Measurements from ENCODE around the gene TRAK2.
A peak's percentile ranks its signal among the peaks of the same experiment; 100 is the strongest.

TRAK2 gene

DNA sequence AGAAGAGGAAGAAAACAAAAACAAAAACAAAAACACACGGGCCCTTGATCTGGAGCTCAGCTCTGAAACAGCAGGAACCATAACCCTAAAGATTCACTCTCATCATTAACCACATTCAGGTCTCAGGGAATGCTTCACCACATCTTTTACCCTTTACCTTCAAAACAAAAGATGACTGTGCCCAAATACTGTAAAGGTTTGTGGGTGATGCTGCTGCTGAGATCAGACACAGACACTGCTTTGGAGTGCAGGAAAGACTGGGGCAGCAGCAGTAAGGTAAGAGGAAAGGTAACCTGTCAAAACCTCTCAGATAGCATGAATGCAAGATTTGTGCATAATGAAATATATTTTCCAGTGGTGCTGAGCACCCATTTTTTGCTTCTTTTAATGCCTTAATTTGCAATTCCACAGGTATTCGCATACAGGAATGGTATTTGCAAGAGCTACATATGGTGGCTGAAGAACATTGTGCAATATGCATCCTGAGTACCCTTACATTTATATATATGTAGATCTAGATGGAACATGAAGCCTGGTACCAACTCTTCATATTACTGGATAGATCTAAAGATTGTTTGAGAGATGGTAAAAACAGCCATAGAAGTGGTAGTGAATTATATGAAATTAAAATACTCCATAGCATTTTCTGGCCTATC is 90.1 kb downstream of the TRAK2 start:
- no peak for DNase-seq (ENCODE audit: low read depth)

DNA sequence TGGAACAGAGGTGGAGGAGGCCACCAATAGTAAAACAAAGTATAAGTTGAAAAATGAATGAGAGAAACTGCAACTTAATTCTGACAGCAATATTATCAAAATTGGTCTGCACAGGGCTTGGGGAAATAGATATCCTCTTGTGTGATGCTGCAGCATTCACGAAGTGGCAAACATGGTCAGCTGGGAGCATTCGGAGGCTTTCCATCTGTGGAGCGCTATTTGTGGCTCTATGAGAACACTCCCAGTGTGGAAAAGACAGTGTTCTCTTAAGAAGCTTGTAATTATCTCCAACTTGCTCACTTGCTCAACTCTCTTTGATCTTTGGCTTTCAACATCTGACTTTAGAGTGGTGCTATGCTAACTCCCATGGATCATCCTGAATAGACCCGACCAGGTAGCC is 91.0 kb downstream of the TRAK2 start:
- no peak for DNase-seq (ENCODE audit: low read depth)

- DNase-seq (ENCODE audit: low read depth): peak; percentile 76
Measured at GRCh38 chr2:201358684-201359083, 92.6 kb downstream of the TRAK2 start.

DNA sequence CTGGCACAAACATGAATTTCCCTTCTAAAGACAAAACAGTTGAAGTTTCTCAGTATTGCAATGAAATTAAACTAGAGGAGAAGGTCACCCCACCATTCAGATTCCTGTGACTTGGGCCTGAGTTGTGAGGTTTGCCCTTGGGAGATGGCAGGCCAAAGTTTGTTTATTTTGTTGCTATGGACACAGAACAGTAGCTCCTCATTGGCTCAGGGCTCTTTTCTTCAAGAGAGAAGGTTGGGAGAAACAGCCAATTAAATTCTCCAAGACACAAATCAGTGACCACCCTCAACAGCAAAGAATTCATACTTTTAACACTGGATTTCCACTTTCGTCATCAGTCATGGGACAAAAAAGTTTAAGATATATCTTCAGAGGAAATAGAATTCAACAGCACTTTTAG is 94.0 kb downstream of the TRAK2 start, which contains the start of gene FLACC1:
Gene FLACC1, minus strand, starts transcription at position 125 of the 400 bp plus-strand sequence. CDS start 5,941 bp downstream, outside the sequence.
- DNase-seq (ENCODE audit: low read depth): peak; percentile 90

GRCh38 chr2:201353116-201353515 is 98.1 kb downstream of the TRAK2 start:
- DNase-seq (ENCODE audit: low read depth): peak; percentile 31

DNA sequence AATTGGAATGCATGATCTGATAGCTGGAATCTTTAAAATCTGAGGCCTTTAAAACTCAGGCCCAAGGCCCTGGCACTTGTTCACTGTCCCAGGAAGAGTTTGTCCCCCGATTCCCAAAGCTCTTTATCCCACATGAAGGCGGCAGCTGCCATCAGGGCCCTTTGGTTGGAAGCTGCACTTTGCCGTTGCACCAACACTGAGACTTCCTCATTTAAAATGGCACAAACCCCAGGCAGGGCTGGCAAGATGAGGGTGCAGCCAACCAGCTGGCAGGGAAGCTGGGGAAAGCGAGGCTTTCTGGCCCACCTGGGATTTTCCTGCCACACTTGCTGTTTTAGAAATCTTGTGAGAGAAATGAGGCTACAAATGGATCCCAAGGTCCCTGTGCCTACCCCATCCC is 100.4 kb downstream of the TRAK2 start:
- DNase-seq (ENCODE audit: low read depth): no peak

GRCh38 chr2:201349601-201350000 is 101.7 kb downstream of the TRAK2 start:
- DNase-seq (ENCODE audit: low read depth): peak; percentile 24

GRCh38 chr2:201348758-201349157 is 102.5 kb downstream of the TRAK2 start:
- DNase-seq (ENCODE audit: low read depth): no peak

DNA sequence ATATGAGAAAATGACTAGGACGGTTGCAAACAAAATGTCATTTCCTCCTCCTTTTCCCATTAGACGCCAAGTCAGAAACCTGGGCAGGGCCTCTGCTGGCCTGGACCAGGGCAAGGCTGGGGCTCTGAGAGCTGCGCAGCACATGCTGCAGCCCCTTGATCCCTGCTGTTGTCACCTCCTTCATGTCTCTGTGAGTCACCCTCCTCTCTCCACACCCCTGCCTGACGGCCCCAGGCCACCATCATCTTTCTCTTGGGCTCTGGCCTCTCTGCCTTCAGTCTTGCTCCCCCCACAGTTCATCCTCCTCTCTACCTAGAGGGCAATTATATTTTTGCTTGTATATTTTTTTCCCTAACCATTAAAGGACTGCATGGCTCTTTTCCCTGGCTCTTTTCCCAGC is 104.1 kb downstream of the TRAK2 start:
- DNase-seq (ENCODE audit: low read depth): no peak

GRCh38 chr2:201345625-201346213 is 105.5 kb downstream of the TRAK2 start:
- no peak for DNase-seq (ENCODE audit: low read depth)

GRCh38 chr2:201344663-201345366 is 106.4 kb downstream of the TRAK2 start:
- DNase-seq (ENCODE audit: low read depth): no peak

DNA sequence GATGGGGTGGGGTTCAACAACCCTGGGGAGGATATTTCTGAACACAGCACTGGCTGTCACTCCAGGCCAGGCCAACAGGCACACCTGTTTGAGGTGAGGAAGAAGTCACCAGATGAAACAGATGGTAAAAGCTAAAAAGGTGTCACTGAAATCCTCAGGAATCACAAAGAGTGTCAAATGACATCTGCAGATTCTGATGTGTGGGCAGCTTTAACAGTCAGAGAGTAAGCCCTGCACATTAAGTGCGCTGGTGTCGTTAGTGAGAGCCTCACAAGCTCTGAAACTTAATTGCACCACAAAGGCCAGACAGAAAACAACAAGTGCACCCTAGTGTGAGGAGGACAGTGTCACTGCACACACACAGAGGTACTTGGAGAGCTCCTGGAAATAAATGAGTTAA is 107.7 kb downstream of the TRAK2 start:
- no peak for DNase-seq (ENCODE audit: low read depth)

DNA sequence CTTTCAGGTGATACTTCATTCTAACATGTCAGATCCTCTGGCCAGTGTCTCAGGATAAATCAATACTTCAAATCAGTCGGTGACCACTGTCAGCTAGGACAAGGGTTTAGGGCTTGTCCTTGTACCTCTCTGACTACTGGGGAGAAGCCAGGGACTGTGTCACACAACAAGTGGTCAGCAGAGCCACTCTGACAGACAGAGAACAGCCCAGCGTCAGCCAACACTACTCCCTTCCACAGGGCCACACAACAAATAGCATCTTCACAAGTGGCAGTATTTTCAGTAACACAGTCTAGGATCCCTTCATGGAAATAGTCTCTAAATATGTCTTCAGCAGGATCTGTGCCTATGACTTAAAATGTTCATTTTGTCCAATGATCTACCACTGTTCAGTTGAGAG is 108.3 kb downstream of the TRAK2 start:
- DNase-seq (ENCODE audit: low read depth): no peak

- DNase-seq (ENCODE audit: low read depth): no peak
Measured at GRCh38 chr2:201329409-201329808, 121.8 kb downstream of the TRAK2 start.

DNA sequence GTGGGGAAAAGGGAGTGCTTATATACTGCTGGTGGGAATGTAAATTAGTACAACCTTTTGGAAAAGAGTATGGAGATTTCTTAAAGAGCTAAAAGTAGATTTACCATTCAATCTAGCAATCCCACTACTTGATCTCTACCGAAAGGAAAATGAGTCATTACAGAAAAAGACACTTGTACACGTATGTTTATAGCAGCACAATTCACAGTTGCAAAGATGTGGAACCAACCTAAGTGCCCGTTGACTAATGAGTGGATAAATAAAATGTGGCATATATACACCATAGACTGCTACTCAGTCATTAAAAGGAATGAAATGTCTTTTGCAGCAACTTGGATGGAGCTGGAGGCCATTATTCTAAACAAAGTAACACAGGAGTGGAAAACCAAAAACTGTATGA is 123.6 kb downstream of the TRAK2 start:
- DNase-seq (ENCODE audit: low read depth): no peak
